Neural crest cell (in vitro differentiated cells): ENCODE measurements around the gene NCOA5. TPM values are rescaled to one million over a fixed set of nuclear protein-coding genes. Genes with fewer than 3 reads are reported as not detected.

ENCODE experiments used
- DNase-seq: peaks from one replicate; pipeline ENCODE4 v3.0.0; 2021; ENCODE audit warnings: low read depth, mixed read lengths, low spot score
- H3K27ac Mint-ChIP-seq: one replicate; pipeline ENCODE4 v1.8.0; 2021; ENCODE audit warnings: mild to moderate bottlenecking, mixed read lengths; ENCODE audit not compliant: unreplicated experiment
- H3K27me3 Mint-ChIP-seq: 2 replicates; pipeline ENCODE4 v1.8.0; 2021; ENCODE audit warnings: low read depth, mild to moderate bottlenecking, mixed read lengths
- H3K36me3 Mint-ChIP-seq: 2 replicates; pipeline ENCODE4 v1.8.0; 2021; ENCODE audit warnings: low read depth, mild to moderate bottlenecking, mixed read lengths
- H3K4me1 Mint-ChIP-seq: 2 replicates; pipeline ENCODE4 v1.8.0; 2021; ENCODE audit warnings: mixed read lengths
- H3K4me3 Mint-ChIP-seq: one replicate; pipeline ENCODE4 v1.8.0; 2021; ENCODE audit warnings: mild to moderate bottlenecking, mixed read lengths
- H3K9me3 Mint-ChIP-seq: 2 replicates; pipeline ENCODE4 v1.8.0; 2021; ENCODE audit warnings: mixed read lengths
- total RNA-seq: library from RNA; stranded (reverse); gene quantifications from 2 replicates; pipeline ENCODE4 v1.2.1, GENCODE V29; 2021
- TF ChIP-seq, protein P1 (sequence below): fragments of 200-600 bp; sonication (generic); conservative IDR thresholded peaks from 2 replicates; pipeline ENCODE4 v1.5.0; 2021; ENCODE audit warnings: antibody characterized with exemption, mild to moderate bottlenecking

Gene NCOA5
- total RNA-seq, 1 donor from 2014 or later, result 69.5 TPM

DNA sequence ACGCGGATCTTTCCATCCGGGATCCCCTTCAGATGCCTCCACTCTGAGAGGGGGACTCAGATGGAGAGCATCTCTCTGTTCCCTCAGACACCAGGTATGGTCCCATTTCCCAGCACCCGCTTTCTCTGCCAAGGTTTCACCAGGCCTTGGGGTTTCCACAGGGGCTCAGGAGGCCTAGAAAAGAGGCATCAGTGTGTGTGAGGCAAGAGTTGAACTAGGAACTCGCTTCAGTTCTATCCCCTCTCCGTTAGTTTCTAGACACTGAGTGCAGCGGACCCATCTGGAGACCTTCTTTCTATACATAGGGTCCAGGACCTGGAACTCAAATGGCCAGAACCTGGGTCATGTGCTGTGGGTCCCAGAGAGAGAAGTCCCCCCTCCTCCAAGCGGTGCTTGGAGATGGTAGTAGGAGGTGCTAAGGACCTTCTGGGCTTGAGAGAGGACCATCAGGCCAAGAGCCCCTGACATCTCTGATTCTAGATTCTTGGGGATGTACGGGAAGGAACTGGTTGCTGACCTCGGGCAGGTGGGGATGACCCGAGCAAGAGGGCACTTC, 58.7 kb downstream of the NCOA5 start:
- Mint-ChIP-seq H3K27ac (no peak overlapping the region), H3K9me3 (no peaks in the 10 kb centered on the region), H3K27me3 (peaks cover 99% of the 10 kb centered on the region), H3K36me3 (no peaks in the 10 kb centered on the region), H3K4me1 (no peaks in the 10 kb centered on the region), H3K4me3 (no peak overlapping the region)
- TF ChIP-seq, protein P1, sequence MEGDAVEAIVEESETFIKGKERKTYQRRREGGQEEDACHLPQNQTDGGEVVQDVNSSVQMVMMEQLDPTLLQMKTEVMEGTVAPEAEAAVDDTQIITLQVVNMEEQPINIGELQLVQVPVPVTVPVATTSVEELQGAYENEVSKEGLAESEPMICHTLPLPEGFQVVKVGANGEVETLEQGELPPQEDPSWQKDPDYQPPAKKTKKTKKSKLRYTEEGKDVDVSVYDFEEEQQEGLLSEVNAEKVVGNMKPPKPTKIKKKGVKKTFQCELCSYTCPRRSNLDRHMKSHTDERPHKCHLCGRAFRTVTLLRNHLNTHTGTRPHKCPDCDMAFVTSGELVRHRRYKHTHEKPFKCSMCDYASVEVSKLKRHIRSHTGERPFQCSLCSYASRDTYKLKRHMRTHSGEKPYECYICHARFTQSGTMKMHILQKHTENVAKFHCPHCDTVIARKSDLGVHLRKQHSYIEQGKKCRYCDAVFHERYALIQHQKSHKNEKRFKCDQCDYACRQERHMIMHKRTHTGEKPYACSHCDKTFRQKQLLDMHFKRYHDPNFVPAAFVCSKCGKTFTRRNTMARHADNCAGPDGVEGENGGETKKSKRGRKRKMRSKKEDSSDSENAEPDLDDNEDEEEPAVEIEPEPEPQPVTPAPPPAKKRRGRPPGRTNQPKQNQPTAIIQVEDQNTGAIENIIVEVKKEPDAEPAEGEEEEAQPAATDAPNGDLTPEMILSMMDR, result no peak
- no peak for DNase-seq

DNA sequence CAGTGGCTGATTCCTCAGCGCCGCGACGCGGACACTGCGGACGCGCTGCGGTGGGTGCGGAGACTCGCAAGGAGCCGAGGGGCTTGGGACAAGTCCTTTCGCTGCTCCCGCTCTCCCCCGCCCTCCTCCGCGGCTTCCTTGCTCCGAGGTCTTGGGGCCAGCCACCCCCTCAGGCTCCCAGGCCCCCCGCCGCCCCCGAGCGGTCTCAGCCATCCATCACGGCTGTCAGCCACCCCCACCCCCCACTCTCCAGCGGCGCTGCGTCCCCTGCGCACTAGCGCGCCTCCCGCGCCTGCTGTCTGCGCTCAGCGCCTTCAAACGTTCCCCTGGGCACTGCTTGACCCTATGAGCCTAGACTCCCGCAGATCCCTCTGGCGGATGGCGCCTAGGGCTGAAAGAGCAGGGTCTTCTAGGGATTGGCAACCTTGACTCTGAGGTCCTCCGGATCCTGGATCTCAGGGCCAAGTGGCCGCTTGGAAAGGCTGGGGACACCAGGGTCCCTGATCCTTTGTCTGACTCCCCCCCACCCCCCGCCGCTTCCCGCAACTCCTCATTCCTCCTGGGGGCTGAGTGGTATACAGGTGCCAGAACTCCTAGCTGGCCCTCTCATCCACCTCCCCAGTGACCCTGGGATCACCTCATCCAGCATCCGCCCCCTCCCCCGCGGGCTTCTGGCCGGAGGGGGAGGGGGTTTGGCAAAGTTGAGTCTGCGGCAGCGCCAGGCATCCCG, 59.3 kb downstream of the NCOA5 start:
- Mint-ChIP-seq H3K4me1 (peaks cover 3% of the 10 kb centered on the region), H3K36me3 (no peaks in the 10 kb centered on the region), H3K27me3 (peaks cover 99% of the 10 kb centered on the region), H3K9me3 (no peaks in the 10 kb centered on the region), H3K27ac (no peak overlapping the region), H3K4me3 (no peak overlapping the region)
- TF ChIP-seq, protein P1, result no peak
- no peak for DNase-seq

DNA sequence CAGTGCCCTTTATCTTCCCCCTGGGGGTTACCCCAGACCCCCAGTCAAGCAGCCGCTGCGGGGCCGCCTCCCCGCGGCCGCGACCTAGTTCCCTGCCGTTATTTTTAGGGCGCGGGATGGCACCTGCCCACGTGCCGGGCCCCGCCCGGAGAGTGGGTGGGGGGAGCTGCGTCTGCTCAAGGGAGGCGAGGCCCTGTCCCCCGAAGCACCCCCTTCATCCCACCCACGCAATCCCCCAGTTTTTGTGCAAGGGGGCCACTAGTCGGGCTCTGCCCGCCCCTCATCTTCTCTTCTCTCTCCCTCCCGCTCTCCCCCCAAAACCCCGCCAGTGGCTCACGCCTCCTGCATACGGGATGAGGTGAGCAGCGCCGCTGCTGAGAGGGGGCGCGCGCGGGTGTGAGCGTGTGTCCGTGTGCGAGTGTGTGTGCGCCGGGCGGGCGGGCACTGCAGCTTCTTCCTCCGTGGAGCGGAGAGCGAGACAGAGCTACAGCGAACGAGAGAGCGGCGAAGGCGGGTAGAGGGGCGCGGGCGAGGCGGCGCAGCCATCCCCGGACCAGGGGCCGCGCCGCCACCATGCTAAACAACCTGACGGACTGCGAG, 60.9 kb downstream of the NCOA5 start, which contains the start of gene SLC12A5:
Gene SLC12A5 (plus strand): TSS at position 444 of the 600 bp plus-strand sequence. CDS start 130 bp downstream, at position 574.
- DNase-seq, result no peak
- Mint-ChIP-seq H3K4me3 (no peak within 1 kb of the TSS), H3K27me3 (peaks cover 99% of the 10 kb centered on the region), H3K9me3 (no peaks in the 10 kb centered on the region), H3K27ac (no peak within 1 kb of the TSS), H3K4me1 (peaks cover 7% of the 10 kb centered on the region), H3K36me3 (no peaks in the 10 kb centered on the region)
- TF ChIP-seq, protein P1, result no peak

DNA sequence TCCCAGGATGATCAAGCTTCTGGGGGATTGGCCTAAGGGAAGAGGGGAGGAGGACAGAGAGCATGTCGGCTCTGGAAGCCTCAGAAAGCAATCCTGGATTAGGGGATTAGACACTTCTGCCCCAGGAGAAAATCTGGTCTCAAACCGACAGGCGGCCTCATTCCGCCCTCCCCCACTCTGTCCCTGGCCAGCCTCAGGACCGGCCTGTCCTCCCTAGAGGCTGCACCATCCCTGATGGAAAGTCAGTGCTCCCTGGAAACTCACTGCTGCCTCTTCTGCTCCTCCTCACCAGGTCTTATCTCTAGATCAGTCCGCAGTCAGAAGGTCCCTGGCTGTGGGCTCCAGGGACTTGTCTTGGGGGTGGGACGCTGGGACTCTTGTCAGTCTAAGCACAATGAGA, 61.7 kb downstream of the NCOA5 start:
- Mint-ChIP-seq H3K4me1 (peaks cover 12% of the 10 kb centered on the region), H3K36me3 (no peaks in the 10 kb centered on the region), H3K9me3 (no peaks in the 10 kb centered on the region), H3K27ac (no peak overlapping the region), H3K27me3 (peaks cover 99% of the 10 kb centered on the region), H3K4me3 (no peak overlapping the region)
- DNase-seq, result no peak
- TF ChIP-seq, protein P1, result no peak

DNA sequence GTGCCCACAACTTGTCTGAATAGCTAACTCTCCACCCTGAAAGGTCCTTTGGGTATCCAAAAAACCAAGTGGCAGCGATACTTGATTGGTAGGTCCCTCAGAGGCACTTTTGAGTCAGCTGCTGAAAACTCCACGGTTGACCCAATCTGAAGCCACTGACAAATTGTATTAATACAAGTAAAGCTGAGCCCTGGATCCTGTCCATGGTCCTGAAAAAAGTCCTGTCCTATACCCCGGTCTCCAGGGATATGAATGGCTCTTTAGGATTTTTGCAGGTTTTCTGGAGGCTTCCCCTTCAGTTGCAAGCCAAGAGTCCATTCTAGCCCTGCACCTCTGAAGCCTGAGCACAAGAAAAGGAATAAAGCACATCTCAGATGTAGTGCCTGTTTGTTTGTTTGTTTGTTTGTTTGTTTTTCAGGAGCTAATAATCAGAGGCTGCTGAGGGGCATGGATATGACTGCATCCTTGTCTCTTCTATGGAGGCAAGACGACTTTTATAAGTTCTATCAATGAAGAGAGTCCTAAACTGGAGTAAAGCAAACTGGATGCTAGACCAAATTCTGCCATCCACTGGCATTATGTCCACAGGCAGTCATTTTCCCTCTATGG, 62.4 kb downstream of the NCOA5 start:
- Mint-ChIP-seq H3K9me3 (no peaks in the 10 kb centered on the region), H3K36me3 (no peaks in the 10 kb centered on the region), H3K27me3 (peaks cover 96% of the 10 kb centered on the region), H3K4me1 (peaks cover 12% of the 10 kb centered on the region), H3K4me3 (no peak overlapping the region), H3K27ac (no peak overlapping the region)
- TF ChIP-seq, protein P1, result no peak
- peak; percentile 54 for DNase-seq
